BE2C (cell line): ENCODE measurements around the gene DUS2.

Experiments
- DNase-seq: peaks from one replicate; pipeline ENCODE4 v3.0.0-alpha.2; 2020
- H3K27me3 ChIP-seq: fragments of 250-450 bp; sonication (Bioruptor Pico); 2 replicates; pipeline ENCODE4 v1.5.1; 2020; ENCODE audit warnings: mild to moderate bottlenecking
- H3K36me3 ChIP-seq: fragments of 250-450 bp; sonication (Bioruptor Pico); 2 replicates; pipeline ENCODE4 v1.5.1; 2020; ENCODE audit warnings: mild to moderate bottlenecking
- H3K4me1 ChIP-seq: fragments of 250-450 bp; sonication (Bioruptor Pico); 2 replicates; pipeline ENCODE4 v1.5.1; 2020
- H3K4me3 ChIP-seq: 2 replicates; pipeline ENCODE4 v1.5.1; 2011; ENCODE audit warnings: low read depth, low read length
- H3K9me3 ChIP-seq: fragments of 250-450 bp; sonication (Bioruptor Pico); 2 replicates; pipeline ENCODE4 v1.5.1; 2020
- CTCF ChIP-seq: IDR thresholded peaks from 2 replicates; pipeline ENCODE4 v1.5.1; 2012; ENCODE audit warnings: mild to moderate bottlenecking, low read depth, low read length

DUS2 gene

GRCh38 chr16:67979955-67980678 is 43.0 kb upstream of the DUS2 start, which contains the start of gene DPEP3:
Gene DPEP3 (minus strand): TSS chr16:67980499. CDS start chr16:67980380, 119 bp downstream.
- Histone ChIP-seq H3K4me1 (no peaks in the 10 kb centered on the region), H3K9me3 (no peaks in the 10 kb centered on the region), H3K4me3 (no peak within 1 kb of the TSS), H3K36me3 (no peaks in the 10 kb centered on the region), H3K27me3 (no peaks in the 10 kb centered on the region)
- TF ChIP-seq CTCF = no peak
- DNase-seq = no peak

- Histone ChIP-seq H3K4me3 (no peak overlapping the region), H3K27me3 (no peaks in the 10 kb centered on the region), H3K36me3 (no peaks in the 10 kb centered on the region), H3K4me1 (no peaks in the 10 kb centered on the region), H3K9me3 (no peaks in the 10 kb centered on the region)
- no peak for TF ChIP-seq CTCF
- no peak for DNase-seq
Observed at GRCh38 chr16:67982011-67982696, 40.9 kb upstream of the DUS2 start.

- Histone ChIP-seq H3K9me3 (no peaks in the 10 kb centered on the region), H3K4me3 (no peak overlapping the region), H3K36me3 (no peaks in the 10 kb centered on the region), H3K27me3 (no peaks in the 10 kb centered on the region), H3K4me1 (no peaks in the 10 kb centered on the region)
- TF ChIP-seq CTCF = no peak
- DNase-seq = no peak
Observed at GRCh38 chr16:67986949-67987348, 36.1 kb upstream of the DUS2 start.

- DNase-seq = no peak
Observed at GRCh38 chr16:67987460-67988160, 35.5 kb upstream of the DUS2 start.

GRCh38 chr16:67988675-67989074 is 34.4 kb upstream of the DUS2 start:
- DNase-seq = no peak
- no peak overlapping the region for H3K4me3 ChIP-seq
- TF ChIP-seq CTCF = no peak
- no peaks in the 10 kb centered on the region for H3K9me3 ChIP-seq
- no peaks in the 10 kb centered on the region for H3K4me1 ChIP-seq
- H3K36me3 ChIP-seq = no peaks in the 10 kb centered on the region
- no peaks in the 10 kb centered on the region for H3K27me3 ChIP-seq

More at GRCh38 chr16:67987460-67988160, 35.5 kb upstream of the DUS2 start:
- no peaks in the 10 kb centered on the region for H3K27me3 ChIP-seq
- no peaks in the 10 kb centered on the region for H3K36me3 ChIP-seq
- no peaks in the 10 kb centered on the region for H3K4me1 ChIP-seq
- TF ChIP-seq CTCF = no peak
- H3K4me3 ChIP-seq = no peak overlapping the region
- H3K9me3 ChIP-seq = no peaks in the 10 kb centered on the region
